GM12892 (cell line): ENCODE measurements around the gene PDE3A.

Source experiments
- POLR2A ChIP-seq: IDR thresholded peaks from 2 replicates; pipeline ENCODE4 v1.6.1; 2011; ENCODE audit warnings: low read depth, low read length, control low read depth
- TAF1 ChIP-seq: IDR thresholded peaks from 2 replicates; pipeline ENCODE4 v1.6.1; 2011; ENCODE audit warnings: low read depth, mild to moderate bottlenecking, control low read depth, low read length, borderline replicate concordance

- TF ChIP-seq POLR2A (no peak), TAF1 (no peak)
Observed at GRCh38 chr12:20656600-20656999, 288.3 kb downstream of the PDE3A start.
